Activated T-cell treated with anti-CD3 and anti-CD28 coated beads, Interleukin-2, amount 50 U/mL, for 4 hours (primary cell): ENCODE results near the gene RTN4RL1. TPM values are rescaled to one million over a fixed set of nuclear protein-coding genes. Genes with fewer than 3 reads are reported as not detected.
"Not testable (repeated sequence)": the region's sequence is repeated elsewhere in the genome, so short reads cannot be mapped to it uniquely, and the experiment has no call there.

Experiments
- ATAC-seq, 2 donors: fragments of 200-7000 bp; cut with Tn5 transposase; one replicate each; pipeline ENCODE4 v1.10.0; 2021
- DNase-seq: peaks from one replicate; pipeline ENCODE4 v3.0.0-alpha.2; 2020
- H3K27me3 Mint-ChIP-seq: one replicate; pipeline ENCODE4 v1.8.0; 2021; ENCODE audit warnings: low read depth, mixed read lengths
- H3K36me3 Mint-ChIP-seq: one replicate; pipeline ENCODE4 v1.8.0; 2022; ENCODE audit warnings: mixed read lengths; ENCODE audit not compliant: insufficient read depth
- H3K4me1 Mint-ChIP-seq: one replicate; pipeline ENCODE4 v1.8.0; 2021; ENCODE audit warnings: low read depth, mixed read lengths
- H3K4me3 Mint-ChIP-seq: one replicate; pipeline ENCODE4 v1.8.0; 2021; ENCODE audit warnings: mild to moderate bottlenecking, moderate library complexity, mixed read lengths
- H3K9me3 Mint-ChIP-seq: one replicate; pipeline ENCODE4 v1.8.0; 2021; ENCODE audit warnings: mixed read lengths
- total RNA-seq, 3 donors: library from RNA; stranded (reverse); gene quantifications; one replicate each; pipeline ENCODE4 v1.2.1, GENCODE V29; 2021

RTN4RL1 gene
- total RNA-seq, 3 donors from 2014 or later: 1.0 to 2.5 (median 2.0) TPM

- DNase-seq (no peak), ATAC-seq (no peak)
- Mint-ChIP-seq H3K4me1 (no peaks in the 10 kb centered on the region), H3K27me3 (peaks cover 19% of the 10 kb centered on the region), H3K36me3 (no peaks in the 10 kb centered on the region), H3K4me3 (no peak overlapping the region), H3K9me3 (no peaks in the 10 kb centered on the region)
Observed at GRCh38 chr17:2017274-2017941, 7.7 kb downstream of the RTN4RL1 start.

GRCh38 chr17:2016494-2016893 is 8.6 kb downstream of the RTN4RL1 start:
- H3K4me1 Mint-ChIP-seq: no peaks in the 10 kb centered on the region
- no peak overlapping the region for H3K4me3 Mint-ChIP-seq
- ATAC-seq: no peak

GRCh38 chr17:2015314-2015713 is 9.8 kb downstream of the RTN4RL1 start:
- no peaks in the 10 kb centered on the region for H3K9me3 Mint-ChIP-seq
- H3K4me1 Mint-ChIP-seq: no peaks in the 10 kb centered on the region
- DNase-seq: no peak
- no peak overlapping the region for H3K4me3 Mint-ChIP-seq
- no peaks in the 10 kb centered on the region for H3K36me3 Mint-ChIP-seq
- no peak for ATAC-seq
- H3K27me3 Mint-ChIP-seq: peaks cover 26% of the 10 kb centered on the region

More at GRCh38 chr17:2016494-2016893, 8.6 kb downstream of the RTN4RL1 start:
- DNase-seq: no peak
- H3K9me3 Mint-ChIP-seq: no peaks in the 10 kb centered on the region
- no peaks in the 10 kb centered on the region for H3K36me3 Mint-ChIP-seq
- H3K27me3 Mint-ChIP-seq: peaks cover 24% of the 10 kb centered on the region

GRCh38 chr17:2013994-2014317 is 11.2 kb downstream of the RTN4RL1 start:
- no peaks in the 10 kb centered on the region for H3K9me3 Mint-ChIP-seq
- ATAC-seq: no peak
- no peak for DNase-seq
- no peaks in the 10 kb centered on the region for H3K36me3 Mint-ChIP-seq
- no peak overlapping the region for H3K4me3 Mint-ChIP-seq
- no peaks in the 10 kb centered on the region for H3K4me1 Mint-ChIP-seq
- H3K27me3 Mint-ChIP-seq: peaks cover 15% of the 10 kb centered on the region

- H3K27me3 Mint-ChIP-seq: peaks cover 15% of the 10 kb centered on the region
- ATAC-seq, H3K4me3 Mint-ChIP-seq, H3K36me3 Mint-ChIP-seq, H3K4me1 Mint-ChIP-seq, DNase-seq, H3K9me3 Mint-ChIP-seq: not testable (repeated sequence)
Observed at GRCh38 chr17:2013220-2013993, 11.7 kb downstream of the RTN4RL1 start.

- Mint-ChIP-seq H3K4me1 (no peaks in the 10 kb centered on the region), H3K9me3 (no peaks in the 10 kb centered on the region), H3K27me3 (peaks cover 15% of the 10 kb centered on the region), H3K36me3 (no peaks in the 10 kb centered on the region), H3K4me3 (no peak overlapping the region)
- no peak for DNase-seq
- ATAC-seq: no peak
Observed at GRCh38 chr17:2012499-2012898, 12.6 kb downstream of the RTN4RL1 start.

GRCh38 chr17:2011411-2012371 is 13.4 kb downstream of the RTN4RL1 start:
- Mint-ChIP-seq H3K4me3 (no peak overlapping the region), H3K36me3 (no peaks in the 10 kb centered on the region), H3K27me3 (peaks cover 15% of the 10 kb centered on the region), H3K9me3 (no peaks in the 10 kb centered on the region), H3K4me1 (no peaks in the 10 kb centered on the region)
- ATAC-seq (no peak), DNase-seq (no peak)

- Mint-ChIP-seq H3K36me3 (no peaks in the 10 kb centered on the region), H3K9me3 (no peaks in the 10 kb centered on the region), H3K4me3 (no peak overlapping the region), H3K27me3 (peaks cover 10% of the 10 kb centered on the region), H3K4me1 (no peaks in the 10 kb centered on the region)
- ATAC-seq: no peak
- no peak for DNase-seq
Observed at GRCh38 chr17:2009737-2010136, 15.4 kb downstream of the RTN4RL1 start.

- Mint-ChIP-seq H3K27me3 (peaks cover 9% of the 10 kb centered on the region), H3K36me3 (no peaks in the 10 kb centered on the region), H3K4me1 (no peaks in the 10 kb centered on the region), H3K9me3 (no peaks in the 10 kb centered on the region), H3K4me3 (no peak overlapping the region)
- no peak for DNase-seq
- ATAC-seq: no peak
Observed at GRCh38 chr17:2008332-2009126, 16.6 kb downstream of the RTN4RL1 start.

GRCh38 chr17:2004435-2004952 is 20.6 kb downstream of the RTN4RL1 start:
- no peaks in the 10 kb centered on the region for H3K9me3 Mint-ChIP-seq
- no peak for DNase-seq
- no peak overlapping the region for H3K4me3 Mint-ChIP-seq
- ATAC-seq: no peak
- H3K27me3 Mint-ChIP-seq: peaks cover 7% of the 10 kb centered on the region
- no peaks in the 10 kb centered on the region for H3K4me1 Mint-ChIP-seq
- H3K36me3 Mint-ChIP-seq: no peaks in the 10 kb centered on the region

GRCh38 chr17:2003525-2003924 is 21.6 kb downstream of the RTN4RL1 start:
- ATAC-seq: no peak

GRCh38 chr17:2002767-2003329 is 22.3 kb downstream of the RTN4RL1 start:
- peaks cover 5% of the 10 kb centered on the region for H3K4me1 Mint-ChIP-seq
- no peak overlapping the region for H3K4me3 Mint-ChIP-seq
- H3K9me3 Mint-ChIP-seq: no peaks in the 10 kb centered on the region
- DNase-seq: no peak
- no peak for ATAC-seq
- H3K27me3 Mint-ChIP-seq: peaks cover 15% of the 10 kb centered on the region
- H3K36me3 Mint-ChIP-seq: no peaks in the 10 kb centered on the region

More at GRCh38 chr17:2003525-2003924, 21.6 kb downstream of the RTN4RL1 start:
- no peaks in the 10 kb centered on the region for H3K36me3 Mint-ChIP-seq
- H3K4me1 Mint-ChIP-seq: peaks cover 5% of the 10 kb centered on the region
- no peak for DNase-seq
- no peaks in the 10 kb centered on the region for H3K9me3 Mint-ChIP-seq
- peaks cover 15% of the 10 kb centered on the region for H3K27me3 Mint-ChIP-seq
- no peak overlapping the region for H3K4me3 Mint-ChIP-seq

- Mint-ChIP-seq H3K4me3 (peak overlapping the region; percentile 29), H3K4me1 (peaks cover 8% of the 10 kb centered on the region), H3K36me3 (no peaks in the 10 kb centered on the region), H3K9me3 (no peaks in the 10 kb centered on the region), H3K27me3 (peaks cover 32% of the 10 kb centered on the region)
- DNase-seq: no peak
- no peak for ATAC-seq
Observed at GRCh38 chr17:1999557-2000251, 25.4 kb downstream of the RTN4RL1 start.
